ENCODE results near the gene FHL1.

The FHL1 gene

GRCh38 chrX:136259543-136259942, 112.2 kb downstream of the FHL1 start:
- DNase-seq = no peak

- no peak for DNase-seq
These were observed 113.4 kb downstream of the FHL1 start for GRCh38 chrX:136260776-136261175.

Data from stimulated activated naive CD4-positive, alpha-beta T cell (primary cell).